Vagina (tissue), 2 donors: ENCODE results near the gene CLDN16.

Experiments used
- POLR2A ChIP-seq, 2 donors: fragments of 450-650 bp; IDR thresholded peaks; one replicate each; pipeline ENCODE4 v1.6.1; 2017; ENCODE audit warnings: antibody characterized with exemption in 2 of 2, mild to moderate bottlenecking in 2 of 2, moderate library complexity in 2 of 2
- TF ChIP-seq, protein P1 (sequence below), 3 experiments: fragments of 450-650 bp in 2 of 3; fragments of 200-600 bp in 1 of 3; sonication (generic) in 1 of 3; IDR thresholded peaks; one replicate each; pipeline ENCODE4 v1.5.1; 2017 to 2019; ENCODE audit warnings: antibody characterized with exemption in 3 of 3, mild to moderate bottlenecking in 2 of 3, moderate library complexity in 2 of 3

DNA sequence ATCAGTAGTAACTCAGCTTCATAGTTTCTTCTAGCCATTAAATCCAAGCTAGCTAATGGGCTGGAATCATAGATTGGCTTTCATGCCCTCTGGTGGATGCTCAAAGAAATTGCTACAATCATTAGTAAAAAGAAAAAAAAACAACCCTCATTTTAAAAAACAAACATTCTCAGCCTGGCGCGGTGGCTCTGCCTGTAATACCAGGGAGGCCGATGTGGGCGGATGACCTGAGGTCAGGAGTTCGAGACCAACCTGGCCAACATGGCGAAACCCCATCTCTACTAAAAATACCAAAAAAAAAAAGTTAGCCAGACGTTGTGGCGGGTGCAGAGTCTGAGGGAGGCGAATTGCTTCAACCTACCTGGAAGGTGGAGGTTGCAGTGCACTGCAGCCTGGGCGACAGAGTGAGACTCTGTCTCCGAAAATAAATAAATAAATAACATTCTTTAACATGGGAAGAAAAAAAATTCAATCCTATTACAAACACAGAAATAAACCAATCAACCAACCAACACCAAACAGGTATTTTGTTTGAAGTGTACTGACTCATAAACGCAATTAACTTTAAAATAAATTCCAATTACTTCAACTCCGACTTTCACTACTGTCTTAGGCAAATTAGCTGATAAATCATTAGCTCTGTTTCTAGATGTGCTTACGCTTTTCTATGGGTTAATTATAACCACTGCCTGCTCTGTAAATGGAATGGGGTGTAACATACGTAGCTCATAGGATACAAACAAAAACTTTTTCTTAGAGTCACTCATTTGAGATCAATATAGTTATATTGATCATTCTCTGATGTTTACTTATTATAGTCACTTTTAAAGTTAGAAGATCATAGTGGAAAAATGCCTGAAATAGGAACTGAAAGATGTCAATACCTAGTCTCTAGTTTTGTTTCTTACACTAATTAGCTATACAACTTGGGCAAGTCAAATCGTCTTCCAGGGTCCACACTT, 36.8 kb downstream of the CLDN16 start:
- TF ChIP-seq, protein P1, sequence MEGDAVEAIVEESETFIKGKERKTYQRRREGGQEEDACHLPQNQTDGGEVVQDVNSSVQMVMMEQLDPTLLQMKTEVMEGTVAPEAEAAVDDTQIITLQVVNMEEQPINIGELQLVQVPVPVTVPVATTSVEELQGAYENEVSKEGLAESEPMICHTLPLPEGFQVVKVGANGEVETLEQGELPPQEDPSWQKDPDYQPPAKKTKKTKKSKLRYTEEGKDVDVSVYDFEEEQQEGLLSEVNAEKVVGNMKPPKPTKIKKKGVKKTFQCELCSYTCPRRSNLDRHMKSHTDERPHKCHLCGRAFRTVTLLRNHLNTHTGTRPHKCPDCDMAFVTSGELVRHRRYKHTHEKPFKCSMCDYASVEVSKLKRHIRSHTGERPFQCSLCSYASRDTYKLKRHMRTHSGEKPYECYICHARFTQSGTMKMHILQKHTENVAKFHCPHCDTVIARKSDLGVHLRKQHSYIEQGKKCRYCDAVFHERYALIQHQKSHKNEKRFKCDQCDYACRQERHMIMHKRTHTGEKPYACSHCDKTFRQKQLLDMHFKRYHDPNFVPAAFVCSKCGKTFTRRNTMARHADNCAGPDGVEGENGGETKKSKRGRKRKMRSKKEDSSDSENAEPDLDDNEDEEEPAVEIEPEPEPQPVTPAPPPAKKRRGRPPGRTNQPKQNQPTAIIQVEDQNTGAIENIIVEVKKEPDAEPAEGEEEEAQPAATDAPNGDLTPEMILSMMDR (IDR thresholded peaks at IDR 0.05): peak in 1 of 3 experiments; percentile 47
- no peak for TF ChIP-seq POLR2A (IDR thresholded peaks at IDR 0.05)
